ENCODE measurements around the gene BLTP3B. TPM values are rescaled to one million over a fixed set of nuclear protein-coding genes. Genes with fewer than 3 reads are reported as not detected.

The BLTP3B gene
- total RNA-seq, 4 donors from 2014 or later: 37.7 to 49.1 (median 43.2) TPM

DNA sequence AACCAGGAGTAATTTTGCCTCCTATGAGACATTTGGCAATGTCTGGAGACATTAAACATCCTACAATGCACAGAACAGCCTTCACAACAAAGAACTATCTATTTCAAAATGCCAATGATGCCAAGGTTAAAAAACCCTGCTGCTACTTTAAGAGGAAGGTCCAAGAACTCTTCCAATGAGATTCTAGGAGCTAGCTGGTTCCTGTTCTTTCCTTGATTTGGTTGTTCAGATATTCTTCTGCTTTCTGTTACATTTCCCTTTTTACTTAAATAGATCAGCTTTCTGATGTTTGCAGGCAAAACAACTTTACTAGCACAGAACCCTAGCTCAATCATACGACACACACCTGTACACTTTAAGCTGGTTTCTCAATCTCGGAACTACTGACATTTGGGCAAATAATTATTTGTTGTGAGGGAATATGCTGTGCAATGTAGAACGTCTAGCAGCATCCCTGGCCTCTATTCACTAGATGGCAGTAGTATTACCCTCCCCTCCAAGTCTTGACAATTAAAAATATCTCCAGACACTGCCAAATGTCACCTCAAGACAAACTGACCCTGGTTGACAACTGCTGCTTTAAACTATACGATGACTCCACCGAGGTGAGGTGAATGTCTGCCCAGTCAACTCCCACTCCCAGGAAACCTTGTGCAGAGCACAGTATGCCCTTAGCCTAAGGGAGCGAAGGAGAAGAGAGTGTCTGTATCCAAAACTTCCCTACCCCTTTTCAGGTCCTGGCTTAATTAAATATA is 4.4 kb downstream of the BLTP3B start:
- Histone ChIP-seq H3K9me3 (no peaks in the 10 kb centered on the region), H3K4me3 (peak overlapping the region in 1 of 4 donors; percentile 18), H3K27ac (replicated peaks in 1 of 4) (no peak overlapping the region), H3K27me3 (no peaks in the 10 kb centered on the region), H3K36me3 (no peaks in the 10 kb centered on the region), H3K4me1 (peaks cover 25 to 50% (median 45%) of the 10 kb centered on the region in 4 donors)
- 35% methylated on average over 6 of the region's 6 CpGs for WGBS
- intact Hi-C loops (cut with DNase I): no loop called here
- no peak for TF ChIP-seq POLR2A (IDR thresholded peaks at IDR 0.05; ENCODE audit: low read depth)
- TF ChIP-seq, protein P1, sequence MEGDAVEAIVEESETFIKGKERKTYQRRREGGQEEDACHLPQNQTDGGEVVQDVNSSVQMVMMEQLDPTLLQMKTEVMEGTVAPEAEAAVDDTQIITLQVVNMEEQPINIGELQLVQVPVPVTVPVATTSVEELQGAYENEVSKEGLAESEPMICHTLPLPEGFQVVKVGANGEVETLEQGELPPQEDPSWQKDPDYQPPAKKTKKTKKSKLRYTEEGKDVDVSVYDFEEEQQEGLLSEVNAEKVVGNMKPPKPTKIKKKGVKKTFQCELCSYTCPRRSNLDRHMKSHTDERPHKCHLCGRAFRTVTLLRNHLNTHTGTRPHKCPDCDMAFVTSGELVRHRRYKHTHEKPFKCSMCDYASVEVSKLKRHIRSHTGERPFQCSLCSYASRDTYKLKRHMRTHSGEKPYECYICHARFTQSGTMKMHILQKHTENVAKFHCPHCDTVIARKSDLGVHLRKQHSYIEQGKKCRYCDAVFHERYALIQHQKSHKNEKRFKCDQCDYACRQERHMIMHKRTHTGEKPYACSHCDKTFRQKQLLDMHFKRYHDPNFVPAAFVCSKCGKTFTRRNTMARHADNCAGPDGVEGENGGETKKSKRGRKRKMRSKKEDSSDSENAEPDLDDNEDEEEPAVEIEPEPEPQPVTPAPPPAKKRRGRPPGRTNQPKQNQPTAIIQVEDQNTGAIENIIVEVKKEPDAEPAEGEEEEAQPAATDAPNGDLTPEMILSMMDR (IDR thresholded peaks at IDR 0.05): peak; percentile 13 to 31 (median 25)
- no peak for TF ChIP-seq POLR2AphosphoS5 (IDR thresholded peaks at IDR 0.05)
- TF ChIP-seq EP300 (IDR thresholded peaks at IDR 0.05): no peak
- no peak for DNase-seq (ENCODE audit: extremely low spot score)

GRCh38 chr12:100133200-100133599 is 9.5 kb downstream of the BLTP3B start:
- WGBS: 89% methylated on average over 2 of the region's 2 CpGs
- H3K27me3 ChIP-seq: no peaks in the 10 kb centered on the region

GRCh38 chr12:100128512-100128908 is 14.2 kb downstream of the BLTP3B start:
- H3K27ac ChIP-seq (replicated peaks in 1 of 4): peak overlapping the region in 3 of 4 donors; percentile 8 to 24 (median 10)
- 17% methylated on average over 1 of the region's 1 CpG for WGBS
- DNase-seq (ENCODE audit: extremely low spot score): no peak
- TF ChIP-seq POLR2A (IDR thresholded peaks at IDR 0.05; ENCODE audit: low read depth) (no peak), EP300 (IDR thresholded peaks at IDR 0.05) (no peak), POLR2AphosphoS5 (IDR thresholded peaks at IDR 0.05) (no peak)
- TF ChIP-seq, protein P1 (IDR thresholded peaks at IDR 0.05): peak; percentile 31 to 50 (median 49)
- no peaks in the 10 kb centered on the region for H3K36me3 ChIP-seq
- intact Hi-C loops (cut with DNase I): no loop called here
- no peaks in the 10 kb centered on the region for H3K27me3 ChIP-seq
- H3K4me3 ChIP-seq: no peak overlapping the region
- peaks cover 36 to 56% (median 40%) of the 10 kb centered on the region in 4 donors for H3K4me1 ChIP-seq
- H3K9me3 ChIP-seq: no peaks in the 10 kb centered on the region

More at GRCh38 chr12:100133200-100133599, 9.5 kb downstream of the BLTP3B start:
- Histone ChIP-seq H3K27ac (replicated peaks in 1 of 4) (no peak overlapping the region), H3K4me1 (peaks cover 16 to 29% (median 24%) of the 10 kb centered on the region in 4 donors), H3K9me3 (no peaks in the 10 kb centered on the region), H3K36me3 (no peaks in the 10 kb centered on the region), H3K4me3 (no peak overlapping the region)
- no peak for TF ChIP-seq EP300 (IDR thresholded peaks at IDR 0.05)
- TF ChIP-seq POLR2AphosphoS5 (IDR thresholded peaks at IDR 0.05): no peak
- TF ChIP-seq POLR2A (IDR thresholded peaks at IDR 0.05; ENCODE audit: low read depth): no peak
- TF ChIP-seq, protein P1 (IDR thresholded peaks at IDR 0.05): no peak
- no peak for DNase-seq (ENCODE audit: extremely low spot score)
- intact Hi-C loops (cut with DNase I): no loop called here

DNA sequence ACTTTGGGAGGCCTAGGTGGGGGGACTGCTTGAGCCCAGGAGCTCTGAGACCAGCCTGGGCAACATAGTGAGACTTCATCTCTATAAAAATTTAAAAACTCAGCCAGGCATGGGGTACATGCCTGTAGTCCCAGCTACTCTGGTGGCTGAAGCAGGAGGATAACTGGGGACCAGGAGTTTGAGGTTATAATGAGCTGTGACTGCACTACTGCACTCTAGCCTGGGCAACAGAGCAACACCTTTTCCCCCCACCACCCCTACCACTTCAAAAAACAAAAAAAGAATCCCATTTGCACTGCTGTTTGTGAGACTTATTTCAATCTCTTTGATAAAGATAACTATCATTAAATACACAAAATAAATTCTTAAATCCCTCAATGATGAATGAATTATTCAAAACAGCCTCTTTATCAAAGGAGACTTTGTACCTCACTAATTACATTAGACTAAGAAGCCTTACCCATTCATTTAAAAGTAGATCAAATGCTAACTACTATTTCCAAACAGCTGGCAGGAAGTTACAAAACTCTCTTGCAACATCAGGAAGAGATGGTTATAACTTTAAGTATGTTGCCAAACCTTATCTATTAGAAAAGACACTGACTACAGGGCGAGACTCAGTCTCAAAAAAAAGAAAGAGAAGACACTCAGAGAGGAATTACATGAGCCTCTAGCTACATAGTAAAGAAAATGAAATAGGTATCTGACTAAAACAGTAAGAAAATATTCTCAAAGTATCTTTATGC is 14.7 kb downstream of the BLTP3B start:
- Histone ChIP-seq H3K36me3 (no peaks in the 10 kb centered on the region), H3K27me3 (no peaks in the 10 kb centered on the region), H3K27ac (replicated peaks in 1 of 4) (peak overlapping the region in 3 of 4 donors; percentile 8 to 24 (median 10)), H3K4me1 (peaks cover 37 to 61% (median 45%) of the 10 kb centered on the region in 4 donors), H3K4me3 (no peak overlapping the region), H3K9me3 (no peaks in the 10 kb centered on the region)
- WGBS: 28% methylated on average over 1 of the region's 1 CpG
- TF ChIP-seq POLR2A (IDR thresholded peaks at IDR 0.05; ENCODE audit: low read depth): no peak
- TF ChIP-seq POLR2AphosphoS5 (IDR thresholded peaks at IDR 0.05): no peak
- intact Hi-C loops (cut with DNase I): no loop called here
- DNase-seq (ENCODE audit: extremely low spot score): no peak
